NCI-H2029 treated with DMSO at 0.1 percent for 48 hours (cell line): ENCODE data around the gene ARID5B.

ENCODE experiments used
- DNase-seq: peaks from one replicate; lab custom pipeline; 2025; lab: John Stamatoyannopoulos, UW

The ARID5B gene

GRCh38 chr10:62033125-62033524 is 131.6 kb downstream of the ARID5B start:
- no peak for DNase-seq

GRCh38 chr10:62034096-62034640 is 132.7 kb downstream of the ARID5B start:
- DNase-seq = no peak

- DNase-seq = no peak
Observed at GRCh38 chr10:62036186-62037081, 134.9 kb downstream of the ARID5B start.

GRCh38 chr10:62037166-62037831 is 135.8 kb downstream of the ARID5B start:
- no peak for DNase-seq

GRCh38 chr10:62037890-62038608 is 136.6 kb downstream of the ARID5B start:
- DNase-seq = no peak

GRCh38 chr10:62038609-62039190 is 137.2 kb downstream of the ARID5B start:
- DNase-seq = no peak

GRCh38 chr10:62039954-62040353 is 138.5 kb downstream of the ARID5B start:
- no peak for DNase-seq

- no peak for DNase-seq
Observed at GRCh38 chr10:62040881-62041280, 139.4 kb downstream of the ARID5B start.

- DNase-seq = no peak
Observed at GRCh38 chr10:62043421-62044021, 142.0 kb downstream of the ARID5B start.

- DNase-seq = no peak
Observed at GRCh38 chr10:62044566-62044965, 143.1 kb downstream of the ARID5B start.

GRCh38 chr10:62045765-62046521 is 144.4 kb downstream of the ARID5B start:
- no peak for DNase-seq

GRCh38 chr10:62046522-62047227 is 145.2 kb downstream of the ARID5B start:
- no peak for DNase-seq

GRCh38 chr10:62047228-62047892 is 145.9 kb downstream of the ARID5B start:
- DNase-seq = no peak

GRCh38 chr10:62047960-62048383 is 146.5 kb downstream of the ARID5B start:
- no peak for DNase-seq

GRCh38 chr10:62048470-62048869 is 147.0 kb downstream of the ARID5B start:
- DNase-seq = no peak

GRCh38 chr10:62048919-62049623 is 147.6 kb downstream of the ARID5B start:
- DNase-seq = no peak

- DNase-seq = no peak
Observed at GRCh38 chr10:62049624-62050345, 148.3 kb downstream of the ARID5B start.

- no peak for DNase-seq
Observed at GRCh38 chr10:62050346-62050892, 148.9 kb downstream of the ARID5B start.
